Muscle of back (tissue), 13 donors: ENCODE results near the gene ELAC1. TPM values are rescaled to one million over a fixed set of nuclear protein-coding genes. Genes with fewer than 3 reads are reported as not detected.
A peak's percentile ranks its signal among the peaks of the same experiment; 100 is the strongest.
"Not testable (repeated sequence)": the region's sequence is repeated elsewhere in the genome, so short reads cannot be mapped to it uniquely, and the experiment has no call there.

Experiments
- DNase-seq, 3 donors: peaks; one replicate each; pipeline versions ENCODE4 v3.0.0 to v3.0.0-alpha.2; 2013
- long read RNA-seq, 9 donors: transcript quantifications; one replicate each; lab custom pipeline, GENCODE V29; 2026
- polyA plus RNA-seq, 10 donors: library from polyadenylated mRNA; unstranded; fragments of 120-200 nt; gene quantifications; one replicate each; pipeline ENCODE4 v1.2.1, GENCODE V29; 2013; ENCODE audit not compliant: insufficient read length in 10 of 10

ELAC1 gene
- polyA plus RNA-seq, result 10 to 100 TPM in 1 of 10 donors, 1 to 10 TPM in 9; 4.5 to 10.8 (median 6.1) TPM
- long read RNA-seq, donor 1, partial matches to known transcripts, result 0 of 2 reads
- long read RNA-seq, donor 1, other reads (novel, unspliced or antisense), result 0 of 2 reads
- long read RNA-seq, donor 2, partial matches to known transcripts, result 0 of 6 reads
- long read RNA-seq, donor 2, other reads (novel, unspliced or antisense), result 0 of 6 reads
- long read RNA-seq, donor 3, result 0 reads
- long read RNA-seq, donor 4, partial matches to known transcripts, result 0 of 3 reads
- long read RNA-seq, donor 4, other reads (novel, unspliced or antisense), result 0 of 3 reads
- long read RNA-seq, donor 5, partial matches to known transcripts, result 0 of 4 reads
- long read RNA-seq, donor 5, other reads (novel, unspliced or antisense), result 0 of 4 reads
- long read RNA-seq, donor 6, partial matches to known transcripts, result 0 of 2 reads
- long read RNA-seq, donor 6, other reads (novel, unspliced or antisense), result 0 of 2 reads
- long read RNA-seq, donor 7, partial matches to known transcripts, result 0 of 2 reads
- long read RNA-seq, donor 7, other reads (novel, unspliced or antisense), result 0 of 2 reads
- long read RNA-seq, donor 8, partial matches to known transcripts, result 0 of 2 reads
- long read RNA-seq, donor 8, other reads (novel, unspliced or antisense), result 0 of 2 reads
- long read RNA-seq, donor 9, partial matches to known transcripts, result 0 of 6 reads
- long read RNA-seq, donor 9, other reads (novel, unspliced or antisense), result 0 of 6 reads

- peak; percentile 73 to 94 (median 85) for DNase-seq
These were observed at the start of gene ELAC1 for GRCh38 chr18:50967714-50968661. TSS of gene ELAC1 (plus strand) at chr18:50968040. CDS start at chr18:50974405, 6,365 bp downstream.

- no peak for DNase-seq
These were observed 49.7 kb upstream of the ELAC1 start for GRCh38 chr18:50918153-50918552.

- DNase-seq, result no peak
These were observed 43.5 kb upstream of the ELAC1 start for GRCh38 chr18:50924372-50924771.

GRCh38 chr18:50926521-50926920 is 41.3 kb upstream of the ELAC1 start:
- DNase-seq, result no peak

- DNase-seq, result no peak
These were observed 39.3 kb upstream of the ELAC1 start for GRCh38 chr18:50928551-50928950.

- no peak for DNase-seq
These were observed 34.2 kb upstream of the ELAC1 start for GRCh38 chr18:50933684-50934083.

GRCh38 chr18:50934545-50935211 is 33.2 kb upstream of the ELAC1 start:
- DNase-seq, result no peak

GRCh38 chr18:50935493-50936191 is 32.2 kb upstream of the ELAC1 start:
- no peak for DNase-seq

GRCh38 chr18:50937183-50937582 is 30.7 kb upstream of the ELAC1 start:
- no peak for DNase-seq

- no peak for DNase-seq
These were observed 28.9 kb upstream of the ELAC1 start for GRCh38 chr18:50938912-50939311.

GRCh38 chr18:50944245-50944932 is 23.5 kb upstream of the ELAC1 start:
- DNase-seq, result peak in 1 of 3 donors; percentile 33

GRCh38 chr18:50945918-50946317 is 21.9 kb upstream of the ELAC1 start:
- not testable (repeated sequence) for DNase-seq

- DNase-seq, result no peak
These were observed 19.9 kb upstream of the ELAC1 start for GRCh38 chr18:50947899-50948298.

- no peak for DNase-seq
These were observed 18.7 kb upstream of the ELAC1 start for GRCh38 chr18:50949185-50949584.

GRCh38 chr18:50950626-50951025 is 17.2 kb upstream of the ELAC1 start:
- DNase-seq, result no peak

GRCh38 chr18:50953822-50954221 is 14.0 kb upstream of the ELAC1 start:
- DNase-seq, result no peak

GRCh38 chr18:50955253-50955652 is 12.6 kb upstream of the ELAC1 start:
- DNase-seq, result no peak

GRCh38 chr18:50956116-50956515 is 11.7 kb upstream of the ELAC1 start:
- DNase-seq, result no peak

GRCh38 chr18:50961974-50962373 is 5.9 kb upstream of the ELAC1 start:
- DNase-seq, result no peak

GRCh38 chr18:50969448-50969847 is 1.6 kb downstream of the ELAC1 start:
- DNase-seq, result no peak
